Activated CD8-positive, alpha-beta memory T cell treated with anti-CD3 and anti-CD28 coated beads, Interleukin-2, amount 10 ng/mL, durations not matched to agents 7 days and 5 days (primary cell): ENCODE data around the gene DNMT1. TPM values are rescaled to one million over a fixed set of nuclear protein-coding genes. Genes with fewer than 3 reads are reported as not detected.
A peak's percentile ranks its signal among the peaks of the same experiment; 100 is the strongest.

Source experiments
- ATAC-seq: fragments of 150-1000 bp; cut with Tn5 transposase; one replicate; pipeline ENCODE4 v1.10.0; 2021; ENCODE audit warnings: moderate library complexity
- CTCF ChIA-PET: fragments of 350-600 bp; sonication (Branson Sonifier 250); formaldehyde crosslinking; loops from one replicate; lab custom pipeline; 2021; ENCODE audit warnings: antibody characterized with exemption; lab: Charles Lee
- DNase-seq: peaks from one replicate; pipeline ENCODE4 v3.0.0-alpha.2; 2020
- H3K27ac Mint-ChIP-seq: one replicate; pipeline ENCODE4 v1.8.0; 2021; ENCODE audit warnings: mild to moderate bottlenecking, mixed read lengths
- H3K27me3 Mint-ChIP-seq: one replicate; pipeline ENCODE4 v1.8.0; 2021; ENCODE audit warnings: mixed read lengths
- H3K36me3 Mint-ChIP-seq: one replicate; pipeline ENCODE4 v1.8.0; 2021; ENCODE audit warnings: mild to moderate bottlenecking, mixed read lengths
- H3K4me1 Mint-ChIP-seq: one replicate; pipeline ENCODE4 v1.8.0; 2021; ENCODE audit warnings: mixed read lengths
- H3K4me3 Mint-ChIP-seq: one replicate; pipeline ENCODE4 v1.8.0; 2021; ENCODE audit warnings: mild to moderate bottlenecking, moderate library complexity, mixed read lengths
- H3K9me3 Mint-ChIP-seq: one replicate; pipeline ENCODE4 v1.8.0; 2022; ENCODE audit warnings: low read depth, mixed read lengths
- total RNA-seq, 2 experiments: library from RNA; stranded (reverse); gene quantifications; one replicate each; pipeline ENCODE4 v1.2.3, GENCODE V29; 2021

The DNMT1 gene
- total RNA-seq, 2 experiments from 2014 or later, result 433 to 500 TPM

DNA sequence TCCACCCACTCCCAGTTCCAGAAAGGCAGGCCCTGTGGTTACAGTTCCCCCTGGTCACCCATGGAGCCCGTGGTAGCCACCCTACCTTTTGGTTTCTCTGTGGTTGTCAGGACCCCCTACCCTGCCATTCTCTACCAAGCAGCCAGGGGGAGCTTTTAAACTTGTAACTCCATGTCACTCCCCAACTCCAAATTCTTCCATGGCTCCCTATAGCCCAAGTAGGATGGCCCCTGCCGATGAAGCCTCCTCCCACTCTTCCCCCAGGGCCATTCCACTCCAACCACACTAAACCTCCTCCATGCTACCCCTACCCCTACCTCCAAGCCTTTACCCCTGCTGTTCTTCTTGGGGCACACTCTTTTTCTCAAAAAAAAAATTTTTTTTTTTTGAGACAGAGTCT is 34.2 kb upstream of the DNMT1 start:
- Mint-ChIP-seq H3K36me3 (peaks cover 2% of the 10 kb centered on the region), H3K27me3 (no peaks in the 10 kb centered on the region), H3K9me3 (no peaks in the 10 kb centered on the region), H3K27ac (no peak overlapping the region), H3K4me1 (peaks cover 15% of the 10 kb centered on the region), H3K4me3 (peak overlapping the region; percentile 35)
- CTCF ChIA-PET, result interaction anchor here (1.0 to 5.9 kb wide), 17 partner anchors 10 to 160 kb away, joined by 3 to 55 read pairs (median 4); partner anchors contain the start of genes ICAM1, MRPL4 and TYK2
- peak; percentile 62 for DNase-seq
- no peak for ATAC-seq

DNA sequence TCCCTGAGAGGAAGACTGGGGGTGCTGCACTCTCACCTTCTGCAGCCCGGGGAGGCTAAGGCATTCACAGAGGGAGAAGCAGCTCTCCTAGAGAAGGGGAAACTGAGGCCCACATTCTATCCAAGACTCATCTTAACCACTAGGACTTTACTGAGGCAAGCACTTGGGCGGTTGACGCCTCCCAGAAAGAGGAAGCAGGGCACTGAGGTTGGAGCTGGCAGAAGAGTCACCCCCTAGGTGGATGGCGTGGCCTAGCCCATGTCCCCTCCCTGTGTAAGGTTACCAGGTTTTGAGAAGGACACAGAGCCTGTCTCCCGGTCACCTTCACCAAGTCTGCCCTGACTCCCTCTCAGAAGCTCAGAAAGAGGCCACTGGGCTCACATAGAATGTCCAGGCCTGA is 33.6 kb upstream of the DNMT1 start:
- Mint-ChIP-seq H3K27ac (no peak overlapping the region), H3K36me3 (peaks cover 3% of the 10 kb centered on the region), H3K4me3 (no peak overlapping the region), H3K4me1 (peaks cover 15% of the 10 kb centered on the region), H3K27me3 (no peaks in the 10 kb centered on the region), H3K9me3 (no peaks in the 10 kb centered on the region)
- DNase-seq (no peak), ATAC-seq (no peak)
- CTCF ChIA-PET, result interaction anchor here (0.6 to 5.9 kb wide), 18 partner anchors 10 to 1156 kb away, joined by 3 to 55 read pairs (median 4); partner anchors contain the start of genes ANGPTL6, ICAM1, MRPL4 and TYK2

DNA sequence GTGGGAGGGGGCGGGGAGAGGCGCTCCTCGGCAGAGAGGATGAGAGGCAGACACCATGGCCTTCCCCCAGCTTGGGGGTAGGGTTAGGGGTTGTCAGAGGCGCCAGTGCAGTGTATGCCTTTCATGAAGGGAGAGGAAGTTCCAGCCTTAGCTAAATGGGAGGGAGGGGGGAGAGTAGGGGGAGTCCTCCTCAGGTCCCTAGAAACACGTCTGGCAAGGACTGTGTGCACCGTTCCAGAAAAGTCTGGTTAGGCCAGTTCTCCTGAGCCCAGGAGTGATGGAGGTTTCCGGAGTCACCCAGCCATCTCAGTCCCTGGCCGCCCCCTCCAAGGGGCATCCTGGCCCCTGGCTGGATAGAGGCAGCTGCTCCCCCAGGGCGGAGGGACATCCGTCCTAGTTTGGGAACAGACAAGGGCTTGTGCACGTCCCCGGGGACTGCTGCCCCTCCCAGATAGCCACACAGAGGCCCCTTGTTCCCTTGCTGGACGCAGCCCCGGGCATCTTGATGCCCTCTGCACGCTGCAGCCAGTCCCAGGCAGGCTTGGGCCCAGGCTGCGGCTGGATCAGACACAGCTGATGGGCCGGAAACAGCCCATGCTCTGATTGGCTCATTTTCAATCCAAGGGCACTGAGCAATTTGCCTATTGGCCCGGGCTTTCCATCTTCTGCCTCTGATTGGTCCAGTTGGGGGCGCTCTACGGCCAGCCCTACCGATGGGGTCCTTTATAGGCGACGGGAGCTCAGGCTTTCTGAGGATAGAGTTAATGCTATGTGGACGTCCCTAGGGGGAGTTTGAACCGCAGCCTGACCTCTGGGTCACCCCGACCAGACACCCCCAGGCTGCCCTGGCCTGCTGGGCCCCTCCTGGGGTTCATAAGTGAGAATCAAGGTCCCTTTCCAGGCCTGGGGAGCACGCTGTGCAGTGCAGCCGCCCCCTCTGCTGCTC is 32.5 kb upstream of the DNMT1 start:
- no peaks in the 10 kb centered on the region for H3K9me3 Mint-ChIP-seq
- no peaks in the 10 kb centered on the region for H3K27me3 Mint-ChIP-seq
- no peak overlapping the region for H3K27ac Mint-ChIP-seq

DNA sequence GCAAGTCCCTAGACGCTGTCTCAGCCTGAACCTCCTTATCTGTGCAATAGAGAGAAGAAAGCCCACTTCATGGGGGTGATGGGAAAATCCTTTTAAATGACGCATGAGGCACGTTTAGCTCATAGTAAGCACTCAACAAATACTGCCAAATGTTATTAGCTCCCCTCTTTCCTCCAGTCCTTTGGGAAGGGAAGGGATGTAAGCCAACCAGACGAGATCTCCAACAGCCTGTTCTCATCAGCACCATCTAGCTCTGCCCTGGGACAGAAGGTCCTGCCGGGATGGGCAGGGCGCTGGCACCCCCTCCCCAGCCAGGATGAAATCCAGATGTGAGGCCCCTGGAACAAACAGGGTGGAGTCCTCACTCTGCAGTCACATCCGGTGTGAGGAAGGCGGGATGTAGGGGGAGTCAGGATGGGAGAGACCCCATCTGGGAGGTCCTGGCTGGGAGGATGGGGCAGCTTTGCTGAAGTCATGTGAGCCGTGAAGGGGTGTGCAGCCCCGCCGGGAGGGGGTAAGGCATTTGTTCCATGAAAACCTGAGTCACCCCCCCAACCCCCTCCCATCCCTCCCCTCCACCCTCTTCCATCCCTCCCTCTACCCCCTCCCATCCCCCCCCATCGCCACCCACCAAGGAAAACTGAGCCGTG is 31.7 kb upstream of the DNMT1 start:
- no peaks in the 10 kb centered on the region for H3K9me3 Mint-ChIP-seq
- no peaks in the 10 kb centered on the region for H3K27me3 Mint-ChIP-seq
- CTCF ChIA-PET, result interaction anchor here (0.6 to 2.2 kb wide), 4 partner anchors 10 to 229 kb away, joined by 3 to 15 read pairs (median 5); partner anchors contain the start of gene RAVER1
- ATAC-seq, result no peak
- H3K4me3 Mint-ChIP-seq, result no peak overlapping the region
- DNase-seq, result no peak
- H3K4me1 Mint-ChIP-seq, result peaks cover 9% of the 10 kb centered on the region
- no peak overlapping the region for H3K27ac Mint-ChIP-seq
- peaks cover 3% of the 10 kb centered on the region for H3K36me3 Mint-ChIP-seq

More for the DNA sequence above, 32.5 kb upstream of the DNMT1 start:
- peaks cover 3% of the 10 kb centered on the region for H3K36me3 Mint-ChIP-seq
- CTCF ChIA-PET, result interaction anchor here (0.5 to 5.9 kb wide), 9 partner anchors 9 to 229 kb away, joined by 3 to 55 read pairs (median 6); partner anchors contain the start of genes MRPL4 and RAVER1
- H3K4me1 Mint-ChIP-seq, result peaks cover 15% of the 10 kb centered on the region
- no peak for ATAC-seq
- DNase-seq, result no peak
- no peak overlapping the region for H3K4me3 Mint-ChIP-seq

DNA sequence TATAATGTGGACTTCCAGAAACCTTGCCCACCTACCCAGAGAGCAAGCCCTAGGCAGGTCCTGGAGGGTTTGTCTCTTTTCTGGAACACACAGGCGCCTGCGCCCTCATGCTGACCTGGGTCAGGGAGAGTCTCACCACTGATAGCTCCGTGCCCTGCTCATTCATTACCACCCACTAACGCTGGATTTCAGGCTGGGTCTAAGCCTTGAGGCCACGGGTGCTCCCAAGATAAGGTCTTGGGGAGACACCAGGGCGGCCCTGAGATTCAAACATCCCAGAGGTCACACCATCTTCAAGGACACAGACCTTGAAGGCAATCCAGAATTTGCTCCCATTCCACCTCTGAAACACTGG is 31.2 kb upstream of the DNMT1 start:
- CTCF ChIA-PET, result interaction anchor here (1.5 to 2.2 kb wide), 2 partner anchors 10 to 24 kb away, joined by 4 to 15 read pairs; no protein-coding TSS in a partner anchor
- Mint-ChIP-seq H3K4me3 (no peak overlapping the region), H3K27ac (no peak overlapping the region), H3K27me3 (no peaks in the 10 kb centered on the region), H3K4me1 (peaks cover 7% of the 10 kb centered on the region), H3K9me3 (no peaks in the 10 kb centered on the region), H3K36me3 (peaks cover 3% of the 10 kb centered on the region)
- DNase-seq, result no peak
- ATAC-seq, result no peak

DNA sequence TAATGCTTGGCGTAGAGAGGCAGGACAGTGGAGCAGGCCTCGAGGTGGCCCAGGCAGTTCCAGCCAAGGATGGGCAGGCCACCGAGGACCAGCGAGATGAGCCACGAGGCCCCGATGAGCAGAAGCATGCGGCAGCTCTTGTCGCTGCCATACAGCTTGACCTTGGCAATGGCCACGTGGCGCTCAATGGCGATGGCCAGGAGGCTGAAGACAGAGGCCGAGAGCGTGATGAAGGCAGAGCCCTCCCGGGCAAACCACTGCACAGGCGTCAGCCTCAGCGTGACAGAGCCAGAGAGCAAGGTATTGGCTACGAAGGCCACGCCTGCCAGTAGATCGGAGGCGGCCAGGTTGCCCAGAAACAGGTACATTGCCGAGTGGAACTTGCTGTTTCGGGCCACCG is 29.6 kb upstream of the DNMT1 start:
- CTCF ChIA-PET, result no interaction called here

DNA sequence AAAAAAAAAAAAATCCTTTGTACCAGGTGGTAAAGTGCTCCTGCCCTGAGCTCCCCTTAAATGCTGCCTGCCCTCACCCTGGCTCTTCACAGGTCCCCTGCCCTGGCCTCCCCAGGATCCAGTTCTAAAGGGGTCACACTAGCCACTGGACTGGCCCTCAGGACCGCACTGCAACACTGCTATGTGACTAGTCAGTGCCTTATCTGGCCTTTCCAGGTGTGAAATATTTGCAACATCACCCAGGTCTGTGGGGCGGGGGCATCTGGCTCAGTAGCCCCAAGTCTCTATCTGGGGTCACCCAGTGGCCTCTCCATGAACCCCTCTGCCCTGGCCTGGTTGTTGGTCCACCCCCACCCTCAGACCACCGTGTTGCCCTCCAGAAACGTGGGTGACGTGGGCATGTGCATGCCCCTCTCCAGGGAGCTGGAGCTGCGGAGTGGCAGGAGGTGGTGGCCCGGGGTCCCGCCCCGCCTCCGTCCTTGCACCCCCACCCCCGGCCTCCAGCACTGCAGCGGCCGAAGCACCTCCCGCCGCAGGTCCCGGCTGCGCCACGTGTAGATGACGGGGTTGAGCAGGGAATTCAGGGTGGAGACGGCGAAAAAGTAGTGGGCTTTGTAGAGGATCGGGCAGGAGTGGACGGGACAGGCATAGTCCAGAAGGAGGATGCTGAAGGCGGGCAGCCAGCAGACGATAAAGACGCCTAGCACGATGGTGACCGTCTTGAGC is 28.9 kb upstream of the DNMT1 start:
- peaks cover 3% of the 10 kb centered on the region for H3K36me3 Mint-ChIP-seq
- no peak overlapping the region for H3K27ac Mint-ChIP-seq
- H3K4me1 Mint-ChIP-seq, result peaks cover 4% of the 10 kb centered on the region
- CTCF ChIA-PET, result interaction anchor here (0.6 kb wide), 1 partner anchor 26 kb away, joined by 3 read pairs; no protein-coding TSS in a partner anchor
- H3K27me3 Mint-ChIP-seq, result no peaks in the 10 kb centered on the region
- no peaks in the 10 kb centered on the region for H3K9me3 Mint-ChIP-seq
- H3K4me3 Mint-ChIP-seq, result no peak overlapping the region
- ATAC-seq, result no peak
- DNase-seq, result no peak

More for the DNA sequence above, 29.6 kb upstream of the DNMT1 start:
- H3K27me3 Mint-ChIP-seq, result no peaks in the 10 kb centered on the region
- peaks cover 2% of the 10 kb centered on the region for H3K4me1 Mint-ChIP-seq
- peaks cover 3% of the 10 kb centered on the region for H3K36me3 Mint-ChIP-seq
- H3K27ac Mint-ChIP-seq, result no peak overlapping the region
- ATAC-seq (no peak), DNase-seq (no peak)
- H3K4me3 Mint-ChIP-seq, result no peak overlapping the region
- no peaks in the 10 kb centered on the region for H3K9me3 Mint-ChIP-seq

DNA sequence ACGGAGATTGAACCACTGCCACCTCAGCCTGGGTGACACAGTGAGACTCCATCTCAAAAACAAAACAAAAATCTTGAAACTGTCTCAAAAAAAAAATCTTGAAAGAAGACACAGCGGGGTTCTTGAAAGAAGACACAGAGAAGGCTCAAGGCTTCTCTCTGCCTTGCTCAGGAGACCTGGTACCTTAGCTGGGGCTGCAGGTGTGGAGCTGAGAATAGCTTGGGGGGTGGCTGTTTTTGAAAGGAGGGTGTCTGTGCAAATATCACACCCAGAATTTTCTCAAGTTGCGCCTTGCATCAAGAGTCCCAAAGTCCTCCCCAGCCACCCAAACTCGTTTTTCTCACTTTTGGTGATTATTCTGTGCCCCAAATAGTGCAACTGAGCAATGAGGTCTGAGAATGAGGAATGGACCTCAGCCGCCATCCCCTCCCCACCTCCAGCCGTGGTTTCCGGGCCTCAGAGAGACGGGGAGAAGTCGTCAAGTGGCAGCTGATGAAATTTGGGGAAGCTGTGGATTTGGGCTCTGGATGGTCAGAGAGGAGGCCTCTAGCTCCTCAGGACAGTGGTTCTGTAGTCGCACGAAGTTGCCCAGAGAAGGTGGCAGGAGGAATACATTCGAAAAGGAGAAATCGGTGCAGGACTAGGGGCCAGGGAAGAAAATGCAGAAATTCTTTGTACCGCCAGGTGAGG is 27.6 kb upstream of the DNMT1 start:
- DNase-seq (no peak), ATAC-seq (no peak)
- CTCF ChIA-PET, result no interaction called here
- Mint-ChIP-seq H3K27ac (no peak overlapping the region), H3K4me3 (no peak overlapping the region), H3K4me1 (peaks cover 4% of the 10 kb centered on the region), H3K36me3 (peaks cover 3% of the 10 kb centered on the region), H3K9me3 (no peaks in the 10 kb centered on the region), H3K27me3 (no peaks in the 10 kb centered on the region)

DNA sequence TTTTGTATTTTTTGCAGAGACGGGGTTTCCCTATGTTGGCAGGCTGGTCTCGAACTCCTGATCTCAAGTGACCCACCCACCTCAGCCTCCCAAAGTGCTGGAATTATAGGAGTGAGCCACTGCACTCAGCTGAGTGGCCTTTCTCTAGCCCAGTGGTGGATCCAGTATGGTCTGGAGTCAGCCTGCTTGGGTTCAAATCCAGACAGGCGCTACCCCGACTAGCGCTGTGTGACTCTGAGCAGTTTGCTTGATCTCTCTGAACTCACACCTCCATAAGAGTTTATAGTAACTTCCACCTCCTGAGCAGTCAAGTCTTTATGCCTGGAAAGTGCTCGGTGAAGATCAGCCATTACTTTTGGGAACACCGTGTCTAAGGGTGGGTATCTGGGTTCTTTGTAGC is 25.9 kb upstream of the DNMT1 start:
- no peak for DNase-seq
- CTCF ChIA-PET, result interaction anchor here (1.4 to 3.4 kb wide), 3 partner anchors 10 to 29 kb away, joined by 5 to 12 read pairs (median 6); no protein-coding TSS in a partner anchor
- Mint-ChIP-seq H3K9me3 (no peaks in the 10 kb centered on the region), H3K27ac (no peak overlapping the region), H3K27me3 (no peaks in the 10 kb centered on the region), H3K4me3 (no peak overlapping the region), H3K36me3 (peaks cover 3% of the 10 kb centered on the region), H3K4me1 (peaks cover 4% of the 10 kb centered on the region)
- ATAC-seq, result no peak

DNA sequence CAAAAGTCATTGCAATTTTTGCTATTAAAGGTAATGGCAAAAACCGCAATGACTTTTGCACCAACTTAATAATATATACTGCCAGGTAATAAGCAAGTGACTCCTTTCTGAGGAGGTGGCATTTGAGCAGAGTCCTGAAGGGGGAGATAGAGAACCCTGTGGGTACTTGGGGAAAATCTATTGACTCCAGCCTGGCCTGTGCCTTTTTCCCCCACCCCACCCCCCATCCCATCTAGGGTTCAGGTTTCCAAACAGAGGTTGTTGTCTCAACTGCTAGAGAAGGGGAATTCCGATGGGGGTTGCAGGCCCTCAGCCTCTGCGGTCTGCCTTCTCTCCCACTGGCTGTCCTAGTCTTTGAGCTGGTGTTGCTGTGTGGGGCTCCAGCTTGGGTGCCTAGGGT is 24.9 kb upstream of the DNMT1 start:
- CTCF ChIA-PET, result interaction anchor here (0.7 to 3.4 kb wide), 6 partner anchors 9 to 42 kb away, joined by 3 to 12 read pairs (median 6); partner anchors contain the start of gene DNMT1

DNA sequence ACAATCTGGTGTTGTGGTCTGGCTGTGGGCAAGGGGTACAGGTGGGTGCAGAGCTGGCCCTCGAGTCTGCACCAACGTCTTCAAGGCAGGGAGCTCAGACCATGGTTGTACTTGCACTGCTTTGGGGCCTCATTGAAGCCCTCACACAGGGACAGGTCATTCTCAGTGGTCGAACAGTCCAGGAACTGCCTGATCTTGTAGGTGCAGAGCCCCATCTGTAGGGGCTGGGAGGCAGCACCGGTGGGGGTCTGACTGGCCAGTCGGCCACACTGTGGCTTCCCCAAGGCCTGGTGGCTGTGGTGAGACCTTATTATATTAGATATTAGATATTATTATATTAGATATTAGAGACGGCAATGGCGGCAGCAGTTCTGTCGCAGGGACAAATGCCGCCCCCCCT is 22.3 kb upstream of the DNMT1 start:
- no peaks in the 10 kb centered on the region for H3K27me3 Mint-ChIP-seq
- no peak overlapping the region for H3K4me3 Mint-ChIP-seq
- no peaks in the 10 kb centered on the region for H3K36me3 Mint-ChIP-seq
- H3K27ac Mint-ChIP-seq, result no peak overlapping the region
- CTCF ChIA-PET, result interaction anchor here (0.7 to 1.7 kb wide), 4 partner anchors 11 to 176 kb away, joined by 3 to 8 read pairs (median 3); no protein-coding TSS in a partner anchor
- ATAC-seq, result no peak
- H3K9me3 Mint-ChIP-seq, result no peaks in the 10 kb centered on the region
- no peak for DNase-seq
- H3K4me1 Mint-ChIP-seq, result peaks cover 4% of the 10 kb centered on the region

More for the DNA sequence above, 24.9 kb upstream of the DNMT1 start:
- no peak overlapping the region for H3K4me3 Mint-ChIP-seq
- DNase-seq (peak; percentile 52), ATAC-seq (peak; percentile 70)
- H3K36me3 Mint-ChIP-seq, result peaks cover 3% of the 10 kb centered on the region
- H3K27ac Mint-ChIP-seq, result no peak overlapping the region
- H3K4me1 Mint-ChIP-seq, result peaks cover 4% of the 10 kb centered on the region
- no peaks in the 10 kb centered on the region for H3K27me3 Mint-ChIP-seq
- no peaks in the 10 kb centered on the region for H3K9me3 Mint-ChIP-seq

DNA sequence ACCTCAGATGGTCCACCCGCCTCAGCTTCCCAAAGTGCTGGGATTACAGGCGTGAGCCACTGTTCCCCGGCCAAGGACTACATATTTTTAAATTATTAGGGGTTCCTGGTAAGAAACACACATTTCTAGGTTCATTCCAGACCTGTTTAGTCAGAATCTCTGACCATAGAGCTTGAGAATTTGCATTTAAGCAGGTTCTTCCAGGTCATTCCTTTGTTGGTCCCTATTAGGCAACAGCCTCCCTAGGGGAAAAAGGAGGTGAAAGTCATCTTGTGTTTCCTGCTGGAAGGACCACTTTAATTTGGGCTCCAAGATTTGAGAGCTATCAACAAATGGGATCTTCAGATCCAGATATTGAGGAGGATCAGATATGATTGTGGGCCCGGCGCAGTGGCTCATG is 20.0 kb upstream of the DNMT1 start:
- no peak overlapping the region for H3K4me3 Mint-ChIP-seq
- no peaks in the 10 kb centered on the region for H3K36me3 Mint-ChIP-seq
- H3K27ac Mint-ChIP-seq, result no peak overlapping the region
- CTCF ChIA-PET, result interaction anchor here (1.1 to 1.4 kb wide), 3 partner anchors 14 to 37 kb away, joined by 3 to 5 read pairs (median 3); no protein-coding TSS in a partner anchor
- no peaks in the 10 kb centered on the region for H3K9me3 Mint-ChIP-seq
- ATAC-seq (no peak), DNase-seq (no peak)
- peaks cover 4% of the 10 kb centered on the region for H3K4me1 Mint-ChIP-seq
- peaks cover 2% of the 10 kb centered on the region for H3K27me3 Mint-ChIP-seq
